CD14-positive monocyte (primary cell): ENCODE data around the gene ST3GAL3. TPM values are rescaled to one million over a fixed set of nuclear protein-coding genes. Genes with fewer than 3 reads are reported as not detected.
A peak's percentile ranks its signal among the peaks of the same experiment; 100 is the strongest.

Source experiments
- DNase-seq, 3 donors: peaks; one replicate each; pipeline ENCODE4 v3.0.0-alpha.2; 2011 to 2022
- H2AFZ ChIP-seq: 2 replicates; pipeline ENCODE4 v1.6.0; 2012; ENCODE audit warnings: mild to moderate bottlenecking, low read depth, low read length, inconsistent platforms; ENCODE audit not compliant: insufficient read depth, poor library complexity, severe bottlenecking
- H3K27ac ChIP-seq, 2 donors: 1 replicate in 1 of 2; 2 replicates in 1 of 2; pipeline ENCODE4 v1.5.1; 2012 to 2013; ENCODE audit warnings: low read length in 2 of 2, control low read depth in 1 of 2, inconsistent platforms in 1 of 2, low read depth in 1 of 2, mild to moderate bottlenecking in 1 of 2
- H3K27me3 ChIP-seq, 2 donors: one replicate each; pipeline versions ENCODE4 v1.6.0 to v1.6.1; 2011 to 2013; ENCODE audit warnings: low read length in 2 of 2; ENCODE audit not compliant: control insufficient read depth in 2 of 2, insufficient read depth in 2 of 2
- H3K36me3 ChIP-seq, 2 donors: replicated peaks in 1 of 2; 1 replicate in 1 of 2; 2 replicates in 1 of 2; pipeline versions ENCODE4 v1.5.1 to v1.6.1; 2012 to 2013; ENCODE audit warnings: low read length in 2 of 2, control low read depth in 1 of 2, inconsistent platforms in 1 of 2, mild to moderate bottlenecking in 1 of 2; ENCODE audit not compliant: insufficient read depth in 2 of 2, control insufficient read depth in 1 of 2
- H3K4me1 ChIP-seq, 2 donors: 1 replicate in 1 of 2; 2 replicates in 1 of 2; pipeline versions ENCODE4 v1.5.1 to v1.6.1; 2012 to 2013; ENCODE audit warnings: low read length in 2 of 2, control low read depth in 1 of 2, inconsistent platforms in 1 of 2, mild to moderate bottlenecking in 1 of 2, moderate library complexity in 1 of 2; ENCODE audit not compliant: insufficient read depth in 2 of 2, control insufficient read depth in 1 of 2
- H3K4me2 ChIP-seq: replicated peaks from 2 replicates; pipeline ENCODE3; 2012; ENCODE audit warnings: low read length, moderate library complexity, mild to moderate bottlenecking; ENCODE audit not compliant: poor library complexity, severe bottlenecking; ENCODE audit errors: extremely low read depth
- H3K4me3 ChIP-seq, 3 experiments: fragments of 200-600 bp in 1 of 3; sonication (generic) in 1 of 3; replicated peaks in 1 of 3; 1 replicate in 2 of 3; 2 replicates in 1 of 3; pipeline ENCODE4 v1.5.1; 2011 to 2013; ENCODE audit warnings: low read length in 3 of 3, mild to moderate bottlenecking in 3 of 3, control low read depth in 2 of 3, low read depth in 2 of 3, inconsistent platforms in 1 of 3, moderate library complexity in 1 of 3
- H3K79me2 ChIP-seq: 2 replicates; pipeline ENCODE4 v1.6.0; 2012; ENCODE audit warnings: mild to moderate bottlenecking, control low read depth, inconsistent platforms, low read length, moderate library complexity; ENCODE audit not compliant: insufficient read depth
- H3K9ac ChIP-seq: 2 replicates; pipeline ENCODE4 v1.6.0; 2017; ENCODE audit warnings: low read length, mild to moderate bottlenecking; ENCODE audit not compliant: insufficient read depth, poor library complexity, severe bottlenecking
- H3K9me3 ChIP-seq, 2 donors: replicated peaks in 1 of 2; 1 replicate in 1 of 2; 2 replicates in 1 of 2; pipeline versions ENCODE4 v1.5.1 to v1.6.1; 2012 to 2013; ENCODE audit warnings: low read length in 2 of 2, control low read depth in 1 of 2; ENCODE audit not compliant: control insufficient read depth in 1 of 2, insufficient read depth in 1 of 2
- H4K20me1 ChIP-seq: 2 replicates; pipeline ENCODE4 v1.6.0; 2012; ENCODE audit warnings: mild to moderate bottlenecking, low read length, control low read depth, moderate library complexity; ENCODE audit not compliant: insufficient read depth
- H3K27ac Mint-ChIP-seq, 7 donors: one replicate each; pipeline ENCODE4 v1.8.0; 2020; ENCODE audit warnings: mild to moderate bottlenecking in 7 of 7, mixed read lengths in 7 of 7, moderate library complexity in 6 of 7, inconsistent platforms in 2 of 7
- H3K27me3 Mint-ChIP-seq, 3 donors: one replicate each; pipeline ENCODE4 v1.8.0; 2021 to 2022; ENCODE audit warnings: low read depth in 3 of 3, mild to moderate bottlenecking in 3 of 3, mixed read lengths in 3 of 3, moderate library complexity in 3 of 3, inconsistent platforms in 1 of 3
- H3K36me3 Mint-ChIP-seq, 2 donors: one replicate each; pipeline ENCODE4 v1.8.0; 2020; ENCODE audit warnings: mixed read lengths in 2 of 2, inconsistent platforms in 1 of 2, mild to moderate bottlenecking in 1 of 2
- H3K4me1 Mint-ChIP-seq: one replicate; pipeline ENCODE4 v1.8.0; 2020; ENCODE audit warnings: mild to moderate bottlenecking, mixed read lengths
- H3K4me3 Mint-ChIP-seq, 2 donors: one replicate each; pipeline ENCODE4 v1.8.0; 2020; ENCODE audit warnings: mild to moderate bottlenecking in 2 of 2, mixed read lengths in 2 of 2, moderate library complexity in 1 of 2
- H3K9me3 Mint-ChIP-seq, 7 donors: one replicate each; pipeline ENCODE4 v1.8.0; 2020 to 2022; ENCODE audit warnings: mixed read lengths in 7 of 7, mild to moderate bottlenecking in 6 of 7, moderate library complexity in 6 of 7, inconsistent platforms in 2 of 7
- CTCF ChIP-seq: fragments of 200-600 bp; IDR thresholded peaks from one replicate; pipeline ENCODE4 v1.8.0; 2022; ENCODE audit warnings: antibody characterized with exemption, mild to moderate bottlenecking
- WGBS: methylation state at CpG from one replicate; pipeline ENCODE4 v1.1.5; 2013; ENCODE audit warnings: missing lambda C conversion rate; ENCODE audit not compliant: insufficient coverage; 5-methylcytosine and 5-hydroxymethylcytosine counted together
- intact Hi-C, 2 donors: fragments of 100-400 bp; cut with micrococcal nuclease; formaldehyde crosslinking; loops; one replicate each; pipeline versions ENCODE4 v1.15.0 to v1.15.1; 2023
- polyA plus RNA-seq, 3 donors: library from polyadenylated mRNA; depleted of rRNA in 1 of 3; unstranded in 2 of 3; stranded (reverse) in 1 of 3; fragments of 300-500 nt in 2 of 3; fragments of >200 nt in 1 of 3; fragmentation: Illumina TruSeq in 2 of 3; gene quantifications; 1 replicate in 2 of 3; 2 replicates in 1 of 3; pipeline ENCODE4 v1.2.3, GENCODE V29; 2012 to 2021

Gene ST3GAL3
- polyA plus RNA-seq, 3 donors = 1.6 to 4.5 (median 2.1) TPM

- Histone ChIP-seq H3K4me1 (peaks cover 56% of the 10 kb centered on the region in 2 donors), H3K27ac (peak overlapping the region in 1 of 2 donors; percentile 80), H3K27me3 (no peaks in the 10 kb centered on the region), H3K36me3 (peaks cover 0 to 4% of the 10 kb centered on the region in 2 donors), H3K79me2 (peaks cover 9% of the 10 kb centered on the region), H4K20me1 (no peaks in the 10 kb centered on the region), H3K4me2 (no peak overlapping the region), H3K9me3 (no peaks in the 10 kb centered on the region), H2AFZ (no peak overlapping the region), H3K4me3 (no peak overlapping the region), H3K9ac (no peak overlapping the region)
- Mint-ChIP-seq H3K4me1 (peaks cover 63% of the 10 kb centered on the region), H3K27me3 (peaks cover 0 to 8% (median 0%) of the 10 kb centered on the region in 3 donors), H3K36me3 (peaks cover 10 to 14% of the 10 kb centered on the region in 2 donors), H3K4me3 (no peak overlapping the region), H3K9me3 (no peaks in the 10 kb centered on the region), H3K27ac (no peak overlapping the region)
- intact Hi-C loops = loop anchor here (5.0 to 10.0 kb wide), 3 partner anchors 34 to 46 kb away; no protein-coding TSS in a partner anchor
- DNase-seq = peak in 1 of 3 donors; percentile 40
- no peak for TF ChIP-seq CTCF
Observed at GRCh38 chr1:43830802-43831201, 123.5 kb downstream of the ST3GAL3 start.

GRCh38 chr1:43831851-43832250 lies 124.5 kb downstream of the ST3GAL3 start:
- 0% methylated on average over 1 of the region's 2 CpGs for WGBS
- H3K27me3 ChIP-seq = no peaks in the 10 kb centered on the region
- DNase-seq = peak; percentile 24 to 45 (median 32)
- H3K4me3 ChIP-seq = peak overlapping the region in 1 of 3 experiments; percentile 70
- peaks cover 0 to 8% (median 0%) of the 10 kb centered on the region in 3 donors for H3K27me3 Mint-ChIP-seq
- peaks cover 73% of the 10 kb centered on the region for H3K4me1 Mint-ChIP-seq
- peaks cover 6 to 8% of the 10 kb centered on the region in 2 donors for H3K36me3 Mint-ChIP-seq
- peak overlapping the region; percentile 32 to 71 for H3K4me3 Mint-ChIP-seq
- peak overlapping the region; percentile 13 to 80 for H3K27ac ChIP-seq
- H3K4me1 ChIP-seq = peaks cover 66 to 67% of the 10 kb centered on the region in 2 donors
- no peak overlapping the region for H2AFZ ChIP-seq
- H3K9ac ChIP-seq = no peak overlapping the region
- intact Hi-C loops = loop anchor here (5.0 to 10.0 kb wide), 3 partner anchors 35 to 47 kb away; no protein-coding TSS in a partner anchor
- no peaks in the 10 kb centered on the region for H4K20me1 ChIP-seq
- peaks cover 11% of the 10 kb centered on the region for H3K79me2 ChIP-seq
- peak overlapping the region; percentile 80 to 93 (median 82) for H3K27ac Mint-ChIP-seq
- H3K4me2 ChIP-seq = peak overlapping the region; percentile 80
- no peaks in the 10 kb centered on the region for H3K36me3 ChIP-seq
- no peaks in the 10 kb centered on the region for H3K9me3 Mint-ChIP-seq
- TF ChIP-seq CTCF = no peak
- H3K9me3 ChIP-seq = no peaks in the 10 kb centered on the region
